Activated B cell treated with CpG ODN at 0.5 μM for 24 hours (primary cell): ENCODE measurements around the gene MCHR1. TPM values are rescaled to one million over a fixed set of nuclear protein-coding genes. Genes with fewer than 3 reads are reported as not detected.

ENCODE experiments used
- ATAC-seq: fragments of 200-7000 bp; cut with Tn5 transposase; one replicate; pipeline ENCODE4 v1.10.0; 2021; ENCODE audit warnings: low read depth, mild to moderate bottlenecking, moderate library complexity
- CTCF ChIA-PET: fragments of 350-600 bp; sonication (Branson Sonifier 250); formaldehyde crosslinking; loops from one replicate; lab custom pipeline; 2021; ENCODE audit warnings: antibody characterized with exemption; lab: Charles Lee
- POLR2A ChIA-PET: fragments of 350-600 bp; sonication (Branson Sonifier 250); formaldehyde crosslinking; loops from one replicate; lab custom pipeline; 2021; ENCODE audit warnings: antibody characterized with exemption; lab: Charles Lee
- DNase-seq: peaks from one replicate; pipeline ENCODE4 v3.0.0; 2022
- H3K27ac Mint-ChIP-seq: one replicate; pipeline ENCODE4 v1.8.0; 2020; ENCODE audit warnings: mixed read lengths
- H3K27me3 Mint-ChIP-seq: one replicate; pipeline ENCODE4 v1.8.0; 2021; ENCODE audit warnings: mixed read lengths
- H3K36me3 Mint-ChIP-seq: one replicate; pipeline ENCODE4 v1.8.0; 2021; ENCODE audit warnings: low read depth, mixed read lengths
- H3K4me1 Mint-ChIP-seq: one replicate; pipeline ENCODE4 v1.8.0; 2021; ENCODE audit warnings: mixed read lengths
- H3K4me3 Mint-ChIP-seq: one replicate; pipeline ENCODE4 v1.8.0; 2020; ENCODE audit warnings: mild to moderate bottlenecking, mixed read lengths
- H3K9me3 Mint-ChIP-seq: one replicate; pipeline ENCODE4 v1.8.0; 2020; ENCODE audit warnings: mixed read lengths
- intact Hi-C: fragments of 100-400 bp; cut with micrococcal nuclease; formaldehyde crosslinking; loops from one replicate; pipeline ENCODE4 v1.15.1; 2024
- total RNA-seq: library from RNA; stranded (reverse); gene quantifications from 2 replicates; pipeline ENCODE4 v1.2.3, GENCODE V29; 2022
- TF ChIP-seq, protein P1 (sequence below): fragments of 200-600 bp; IDR thresholded peaks from one replicate; pipeline ENCODE4 v1.8.0; 2022; ENCODE audit warnings: antibody characterized with exemption, mild to moderate bottlenecking

MCHR1 gene
- total RNA-seq, 1 donor from 2014 or later, result not detected

DNA sequence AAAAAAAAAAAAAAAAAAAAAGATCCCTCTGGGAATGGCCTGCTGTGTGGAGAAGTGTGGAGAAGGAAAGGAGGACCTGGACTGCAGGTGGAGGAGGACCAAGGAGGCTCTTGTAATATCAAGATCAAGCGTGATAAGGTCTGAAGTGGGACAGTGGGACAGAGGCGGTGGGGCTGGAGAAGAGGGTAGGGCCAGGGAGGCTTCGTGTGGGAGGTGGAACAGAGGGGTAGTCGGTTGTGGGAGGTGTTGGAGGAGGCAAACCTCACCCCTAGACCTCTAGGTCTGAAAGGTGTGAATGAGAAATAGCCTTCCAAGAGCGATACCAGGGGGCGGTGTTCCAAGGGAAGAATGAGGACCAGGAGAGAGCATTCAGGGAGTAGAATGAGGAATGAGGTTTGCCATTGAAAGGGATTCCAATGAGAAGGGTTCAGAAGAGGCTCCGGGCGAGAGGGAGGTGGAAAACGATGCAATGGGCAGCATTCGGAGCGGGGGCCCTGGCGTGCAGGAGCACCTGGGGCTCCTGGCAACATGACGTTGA lies 44.2 kb downstream of the MCHR1 start:
- DNase-seq (no peak), ATAC-seq (no peak)
- ChIA-PET CTCF (no interaction called here), POLR2A (interaction anchor here (0.7 kb wide), 1 partner anchor 80 kb away, joined by 5 read pairs; no protein-coding TSS in a partner anchor)
- Mint-ChIP-seq H3K27ac (no peak overlapping the region), H3K36me3 (no peaks in the 10 kb centered on the region), H3K4me3 (no peak overlapping the region), H3K4me1 (peaks cover 16% of the 10 kb centered on the region), H3K27me3 (peaks cover 12% of the 10 kb centered on the region), H3K9me3 (no peaks in the 10 kb centered on the region)
- TF ChIP-seq, protein P1, sequence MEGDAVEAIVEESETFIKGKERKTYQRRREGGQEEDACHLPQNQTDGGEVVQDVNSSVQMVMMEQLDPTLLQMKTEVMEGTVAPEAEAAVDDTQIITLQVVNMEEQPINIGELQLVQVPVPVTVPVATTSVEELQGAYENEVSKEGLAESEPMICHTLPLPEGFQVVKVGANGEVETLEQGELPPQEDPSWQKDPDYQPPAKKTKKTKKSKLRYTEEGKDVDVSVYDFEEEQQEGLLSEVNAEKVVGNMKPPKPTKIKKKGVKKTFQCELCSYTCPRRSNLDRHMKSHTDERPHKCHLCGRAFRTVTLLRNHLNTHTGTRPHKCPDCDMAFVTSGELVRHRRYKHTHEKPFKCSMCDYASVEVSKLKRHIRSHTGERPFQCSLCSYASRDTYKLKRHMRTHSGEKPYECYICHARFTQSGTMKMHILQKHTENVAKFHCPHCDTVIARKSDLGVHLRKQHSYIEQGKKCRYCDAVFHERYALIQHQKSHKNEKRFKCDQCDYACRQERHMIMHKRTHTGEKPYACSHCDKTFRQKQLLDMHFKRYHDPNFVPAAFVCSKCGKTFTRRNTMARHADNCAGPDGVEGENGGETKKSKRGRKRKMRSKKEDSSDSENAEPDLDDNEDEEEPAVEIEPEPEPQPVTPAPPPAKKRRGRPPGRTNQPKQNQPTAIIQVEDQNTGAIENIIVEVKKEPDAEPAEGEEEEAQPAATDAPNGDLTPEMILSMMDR, result no peak
- intact Hi-C loops, result no loop called here

DNA sequence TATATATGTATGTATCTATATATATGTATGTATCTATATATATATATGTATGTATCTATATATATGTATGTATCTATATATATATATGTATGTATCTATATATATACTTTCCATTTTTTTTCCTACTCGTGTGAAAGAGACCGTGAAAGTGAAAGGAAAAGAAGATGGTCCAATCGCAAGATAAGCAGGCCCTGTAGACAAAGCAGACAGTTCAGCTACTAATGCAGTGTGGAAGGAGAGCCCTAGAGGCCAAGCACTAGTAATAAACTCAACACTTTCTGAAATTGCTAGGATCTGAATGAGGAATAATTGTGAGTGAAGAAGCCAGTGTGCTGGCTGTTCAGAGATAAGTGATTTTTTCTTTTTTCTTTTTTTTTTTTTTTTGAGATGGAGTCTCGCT lies 47.2 kb downstream of the MCHR1 start:
- ATAC-seq, result peak; percentile 66
- H3K27me3 Mint-ChIP-seq, result peaks cover 4% of the 10 kb centered on the region
- H3K9me3 Mint-ChIP-seq, result no peaks in the 10 kb centered on the region
- ChIA-PET CTCF (interaction anchor here (0.9 kb wide), 1 partner anchor 81 kb away, joined by 3 read pairs; no protein-coding TSS in a partner anchor), POLR2A (interaction anchor here (0.5 to 0.7 kb wide), 2 partner anchors 12 to 13 kb away, joined by 3 to 5 read pairs; no protein-coding TSS in a partner anchor)
- TF ChIP-seq, protein P1, result no peak
- peak overlapping the region; percentile 49 for H3K4me3 Mint-ChIP-seq
- peaks cover 27% of the 10 kb centered on the region for H3K4me1 Mint-ChIP-seq
- intact Hi-C loops, result no loop called here
- H3K27ac Mint-ChIP-seq, result no peak overlapping the region
- no peaks in the 10 kb centered on the region for H3K36me3 Mint-ChIP-seq
- no peak for DNase-seq

DNA sequence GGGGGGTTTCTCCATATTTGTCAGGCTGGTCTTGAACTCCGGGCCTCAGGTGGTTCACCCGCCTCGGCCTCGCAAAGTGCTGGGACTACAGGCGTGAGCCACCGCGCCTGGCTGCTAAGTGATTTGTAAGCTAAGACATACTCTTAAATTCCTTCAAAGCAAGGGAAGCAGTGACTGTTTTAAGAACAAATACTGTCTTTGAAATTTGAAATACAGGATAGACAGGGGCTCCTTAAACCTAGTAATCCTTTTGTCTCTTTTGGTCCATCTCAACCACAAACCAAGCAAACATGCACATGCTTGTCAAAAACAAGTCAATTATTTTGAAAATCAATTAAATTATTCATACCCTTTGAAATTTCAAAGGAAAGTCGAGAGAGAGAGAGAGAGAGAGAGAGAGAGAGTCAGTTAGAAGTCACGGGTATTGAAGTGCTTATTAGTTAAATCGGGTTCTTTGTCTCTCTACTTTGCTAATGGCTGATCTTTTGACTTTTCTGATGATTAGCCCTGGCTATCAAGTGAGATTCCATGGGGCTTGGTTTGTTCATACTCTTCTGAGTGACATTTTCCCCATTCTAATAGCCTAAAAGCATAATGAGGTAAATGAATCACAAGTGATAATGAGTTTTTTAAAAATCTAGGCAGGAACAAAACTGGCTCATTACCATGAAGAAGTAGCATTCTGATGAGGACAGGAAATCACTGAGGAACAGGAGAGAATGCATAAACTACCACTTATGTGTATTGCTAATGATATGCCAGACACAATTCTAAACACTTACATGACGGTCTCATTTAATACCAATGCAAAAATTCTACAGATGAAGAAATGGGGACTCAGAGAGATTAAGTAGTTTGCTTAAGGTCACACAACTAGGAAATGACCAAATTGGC lies 48.0 kb downstream of the MCHR1 start:
- ATAC-seq (no peak), DNase-seq (no peak)
- Mint-ChIP-seq H3K27ac (no peak overlapping the region), H3K36me3 (no peaks in the 10 kb centered on the region), H3K9me3 (no peaks in the 10 kb centered on the region), H3K27me3 (peaks cover 4% of the 10 kb centered on the region), H3K4me3 (peak overlapping the region; percentile 16), H3K4me1 (peaks cover 31% of the 10 kb centered on the region)
- ChIA-PET POLR2A (interaction anchor here (0.5 to 0.7 kb wide), 2 partner anchors 11 to 264 kb away, joined by 4 to 5 read pairs; no protein-coding TSS in a partner anchor), CTCF (interaction anchor here (0.9 to 1.1 kb wide), 2 partner anchors 44 to 82 kb away, joined by 3 read pairs; no protein-coding TSS in a partner anchor)
- TF ChIP-seq, protein P1, result no peak
- intact Hi-C loops, result no loop called here

DNA sequence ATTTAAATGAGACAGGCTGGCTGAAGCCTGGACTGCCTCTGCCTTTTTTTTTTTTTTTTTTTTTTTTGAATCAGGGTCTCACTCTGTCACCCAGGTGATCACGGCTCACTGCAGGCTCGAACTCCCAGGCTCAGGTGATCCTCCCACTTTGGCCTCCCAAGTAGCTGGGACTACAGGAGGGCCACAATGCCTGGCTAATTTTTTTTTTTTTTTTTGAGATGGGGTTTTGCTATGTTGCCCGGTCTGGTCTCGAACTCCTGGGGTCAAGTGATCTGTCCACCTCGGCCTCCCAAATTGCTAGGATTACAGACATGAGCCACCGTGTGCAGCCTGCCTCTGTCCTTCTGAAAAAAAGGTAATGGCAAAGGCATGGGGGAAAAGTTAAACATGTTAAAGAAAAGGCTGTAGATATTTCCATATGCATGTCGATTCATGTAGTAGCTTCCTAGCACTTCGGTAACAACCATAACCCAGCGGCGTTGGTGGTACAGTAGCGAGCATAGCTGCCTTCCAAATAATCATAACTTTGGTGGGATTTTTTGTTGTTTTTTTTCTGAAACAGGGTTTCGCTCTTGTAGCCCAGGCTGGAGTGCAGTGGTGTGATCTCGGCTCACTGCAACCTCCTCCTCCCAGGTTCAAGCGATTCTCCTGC lies 48.8 kb downstream of the MCHR1 start:
- H3K36me3 Mint-ChIP-seq, result no peaks in the 10 kb centered on the region
- H3K9me3 Mint-ChIP-seq, result no peaks in the 10 kb centered on the region
- no peak for DNase-seq
- H3K27ac Mint-ChIP-seq, result peak overlapping the region; percentile 37
- ATAC-seq, result no peak
- POLR2A ChIA-PET, result interaction anchor here (0.7 kb wide), 1 partner anchor 264 kb away, joined by 4 read pairs; no protein-coding TSS in a partner anchor
- H3K4me1 Mint-ChIP-seq, result peaks cover 37% of the 10 kb centered on the region
- CTCF ChIA-PET, result interaction anchor here (1.1 kb wide), 1 partner anchor 45 kb away, joined by 3 read pairs; no protein-coding TSS in a partner anchor
- H3K4me3 Mint-ChIP-seq, result peak overlapping the region; percentile 39
- TF ChIP-seq, protein P1, result no peak
- intact Hi-C loops, result no loop called here
- H3K27me3 Mint-ChIP-seq, result peaks cover 4% of the 10 kb centered on the region
